ENCODE measurements around the gene EIF3B. TPM values are rescaled to one million over a fixed set of nuclear protein-coding genes. Genes with fewer than 3 reads are reported as not detected.

EIF3B gene
- total RNA-seq, 1 donor from 2014 or later: 172 TPM

- intact Hi-C loops (cut with micrococcal nuclease): no loop called here
Measured at GRCh38 chr7:2336626-2337299, 17.9 kb upstream of the EIF3B start.

GRCh38 chr7:2347351-2348063, 7.1 kb upstream of the EIF3B start:
- intact Hi-C loops (cut with micrococcal nuclease): loop anchor here (1.0 to 5.0 kb wide), 10 partner anchors 33 to 768 kb away; partner anchors contain the start of genes MAD1L1, MRM2, NUDT1 and SNX8

- intact Hi-C loops (cut with micrococcal nuclease): no loop called here
Measured at GRCh38 chr7:2350055-2350454, 4.6 kb upstream of the EIF3B start.

GRCh38 chr7:2350861-2351260, 3.8 kb upstream of the EIF3B start:
- intact Hi-C loops (cut with micrococcal nuclease): no loop called here

GRCh38 chr7:2353113-2353935, 1.3 kb upstream of the EIF3B start:
- intact Hi-C loops (cut with micrococcal nuclease): no loop called here

- intact Hi-C loops (cut with micrococcal nuclease): loop anchor here (1.0 to 2.0 kb wide), 7 partner anchors 40 to 849 kb away; partner anchors contain the start of genes BRAT1, INTS1, MRM2 and NUDT1
Measured at GRCh38 chr7:2353936-2354185, 766 bp upstream of the EIF3B start.

- intact Hi-C loops (cut with micrococcal nuclease): loop anchor here (1.0 to 5.0 kb wide), 8 partner anchors 41 to 850 kb away; partner anchors contain the start of genes BRAT1, INTS1, MRM2 and NUDT1
Measured at GRCh38 chr7:2354939-2355704, 495 bp downstream of the EIF3B start.

- intact Hi-C loops (cut with micrococcal nuclease): loop anchor here (2.0 to 5.0 kb wide), 2 partner anchors 112 to 851 kb away; partner anchors contain the start of gene INTS1
Measured at GRCh38 chr7:2355705-2356008, 1.0 kb downstream of the EIF3B start.

GRCh38 chr7:2357165-2357564, 2.5 kb downstream of the EIF3B start:
- intact Hi-C loops (cut with micrococcal nuclease): loop anchor here (5.0 kb wide), 1 partner anchor 110 kb away; no protein-coding TSS in a partner anchor

- intact Hi-C loops (cut with micrococcal nuclease): loop anchor here (5.0 kb wide), 1 partner anchor 110 kb away; no protein-coding TSS in a partner anchor
Measured at GRCh38 chr7:2357571-2357970, 2.9 kb downstream of the EIF3B start.

GRCh38 chr7:2358968-2359527, 4.4 kb downstream of the EIF3B start:
- intact Hi-C loops (cut with micrococcal nuclease): loop anchor here (5.0 kb wide), 1 partner anchor 108 kb away; no protein-coding TSS in a partner anchor

- intact Hi-C loops (cut with micrococcal nuclease): loop anchor here (5.0 kb wide), 1 partner anchor 108 kb away; no protein-coding TSS in a partner anchor
Measured at GRCh38 chr7:2359610-2360009, 5.0 kb downstream of the EIF3B start.

GRCh38 chr7:2360796-2361195, 6.2 kb downstream of the EIF3B start:
- intact Hi-C loops (cut with micrococcal nuclease): no loop called here

- intact Hi-C loops (cut with micrococcal nuclease): no loop called here
Measured at GRCh38 chr7:2362385-2363088, 7.9 kb downstream of the EIF3B start.

- intact Hi-C loops (cut with micrococcal nuclease): no loop called here
Measured at GRCh38 chr7:2369139-2369538, 14.5 kb downstream of the EIF3B start.

GRCh38 chr7:2371329-2371728, 16.7 kb downstream of the EIF3B start:
- intact Hi-C loops (cut with micrococcal nuclease): no loop called here

- intact Hi-C loops (cut with micrococcal nuclease): no loop called here
Measured at GRCh38 chr7:2372724-2373123, 18.1 kb downstream of the EIF3B start.

- intact Hi-C loops (cut with micrococcal nuclease): no loop called here
Measured at GRCh38 chr7:2373124-2373556, 18.5 kb downstream of the EIF3B start.

GRCh38 chr7:2373646-2374045, 19.0 kb downstream of the EIF3B start:
- intact Hi-C loops (cut with micrococcal nuclease): no loop called here

GRCh38 chr7:2374401-2374800, 19.8 kb downstream of the EIF3B start:
- intact Hi-C loops (cut with micrococcal nuclease): no loop called here
